Right lobe of liver (tissue), 6 donors: ENCODE data around the gene KRT26. TPM values are rescaled to one million over a fixed set of nuclear protein-coding genes. Genes with fewer than 3 reads are reported as not detected.

Experiments used
- ATAC-seq, 4 donors: fragments of 200-7000 bp; cut with Tn5 transposase; one replicate each; pipeline ENCODE4 v1.9.1; 2020; ENCODE audit warnings: mild to moderate bottlenecking in 4 of 4, moderate library complexity in 4 of 4
- DNase-seq, 3 donors: peaks; one replicate each; pipeline ENCODE4 v3.0.0-alpha.2; 2020
- H3K27ac ChIP-seq, 3 donors: fragments of 200-600 bp; one replicate each; pipeline ENCODE4 v1.8.0; 2022
- H3K27me3 ChIP-seq, 2 donors: fragments of 200-600 bp; one replicate each; pipeline ENCODE4 v1.8.0; 2022
- H3K36me3 ChIP-seq, 4 donors: fragments of 200-600 bp; sonication (generic) in 1 of 4; one replicate each; pipeline versions ENCODE4 v1.5.1 to v1.8.0; 2017 to 2022; ENCODE audit warnings: control low read depth in 1 of 4
- H3K4me1 ChIP-seq, 4 donors: fragments of 200-600 bp; sonication (generic) in 1 of 4; one replicate each; pipeline versions ENCODE4 v1.5.1 to v1.8.0; 2017 to 2022; ENCODE audit warnings: control low read depth in 1 of 4
- H3K4me3 ChIP-seq, 3 donors: fragments of 200-600 bp; one replicate each; pipeline ENCODE4 v1.8.0; 2022
- H3K9me3 ChIP-seq, 4 donors: fragments of 200-600 bp; sonication (generic) in 1 of 4; one replicate each; pipeline versions ENCODE4 v1.5.1 to v1.8.0; 2017 to 2022; ENCODE audit warnings: control low read depth in 1 of 4
- CTCF ChIP-seq, 4 donors: fragments of 200-600 bp in 3 of 4; fragments of 450-650 bp in 1 of 4; IDR thresholded peaks; one replicate each; pipeline versions ENCODE4 v1.5.1 to v1.8.0; 2016 to 2022; ENCODE audit warnings: antibody characterized with exemption in 4 of 4, mild to moderate bottlenecking in 2 of 4
- POLR2A ChIP-seq: fragments of 450-650 bp; IDR thresholded peaks from one replicate; pipeline ENCODE4 v1.6.1; 2017; ENCODE audit warnings: antibody characterized with exemption, mild to moderate bottlenecking
- WGBS: methylation state at CpG from one replicate; pipeline ENCODE4 v1.1.6; 2018; ENCODE audit warnings: low coverage, low lambda C conversion rate; ENCODE audit not compliant: insufficient coverage; ENCODE audit errors: missing lambda C conversion rate; 5-methylcytosine and 5-hydroxymethylcytosine counted together
- intact Hi-C, 2 donors: fragments of 100-400 bp; cut with DNase I; formaldehyde crosslinking; loops; one replicate each; pipeline versions ENCODE4 v1.11.2 to v1.14.1; 2022
- total RNA-seq, 6 experiments: library from RNA; depleted of rRNA in 2 of 6; stranded (reverse); fragments of >200 nt in 2 of 6; fragmentation: NEBNext Ultra II Directional in 3 of 6; extraction: Animal tissue kit (Norgen Biotek cat#: 25700) in 3 of 6; gene quantifications; one replicate each; pipeline versions ENCODE4 v1.1.0 to v1.2.4, GENCODE V29; 2016 to 2023
- donor health status: DM: no; HTN: yes; CAD: no.
- donor health status: DM: no; HTN: no; CAD: no.
- donor health status: DM: no; HTN: no; CAD: no.
- donor health status: DM: no; HTN: yes; CAD: no.
- donor health status: DM: no; HTN: yes; CAD: no.

Gene KRT26
- total RNA-seq, 6 experiments from 2014 or later = not detected

DNA sequence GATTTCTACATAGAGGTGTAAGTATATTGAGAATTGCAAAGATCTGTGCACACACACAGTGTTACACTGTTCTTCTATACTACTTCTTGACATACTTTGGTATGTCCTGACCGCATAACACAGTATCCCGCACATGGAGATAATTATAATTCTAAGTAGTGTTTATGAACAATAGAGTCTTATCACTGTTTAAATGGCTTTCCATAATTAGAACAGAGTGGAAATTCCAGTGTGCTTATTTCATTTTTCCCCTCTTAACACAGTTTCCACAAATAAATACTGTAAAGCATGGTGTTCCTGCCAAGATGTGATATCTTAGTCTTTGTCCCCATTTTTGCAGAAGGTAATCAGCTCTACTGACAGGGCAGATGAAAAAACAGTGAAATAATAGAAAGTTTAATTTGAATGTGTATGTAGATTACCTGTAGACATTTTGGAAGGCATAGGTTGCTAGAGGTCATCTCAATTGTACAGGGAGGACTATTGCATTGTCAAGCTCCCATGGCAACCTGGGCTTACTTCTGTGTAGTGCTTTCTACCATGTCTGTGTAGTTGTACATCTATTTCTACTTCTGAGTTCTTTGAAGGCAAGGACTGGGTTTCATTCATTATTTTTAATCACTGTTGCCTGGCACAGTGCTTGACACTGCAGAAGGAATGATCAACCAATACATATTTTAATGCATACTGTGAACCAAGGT, 37.9 kb upstream of the KRT26 start:
- Histone ChIP-seq H3K27ac (no peak overlapping the region), H3K9me3 (no peaks in the 10 kb centered on the region), H3K4me3 (no peak overlapping the region), H3K36me3 (no peaks in the 10 kb centered on the region), H3K4me1 (no peaks in the 10 kb centered on the region), H3K27me3 (no peaks in the 10 kb centered on the region)
- 65% methylated on average over 2 of the region's 2 CpGs for WGBS
- ATAC-seq (peak in 1 of 4 donors; percentile 35), DNase-seq (no peak)
- no peak for TF ChIP-seq CTCF (IDR thresholded peaks at IDR 0.05)
- no peak for TF ChIP-seq POLR2A
- intact Hi-C loops = loop anchor here in 1 of 2 donors (10.0 kb wide), 1 partner anchor 845 kb away; no protein-coding TSS in a partner anchor

- no peak for ATAC-seq
- Histone ChIP-seq H3K9me3 (no peaks in the 10 kb centered on the region), H3K36me3 (no peaks in the 10 kb centered on the region), H3K27me3 (no peaks in the 10 kb centered on the region), H3K4me3 (no peak overlapping the region), H3K27ac (no peak overlapping the region), H3K4me1 (peaks cover 0 to 5% (median 0%) of the 10 kb centered on the region in 4 donors)
- 60% methylated on average over 3 of the region's 3 CpGs for WGBS
- no peak for TF ChIP-seq POLR2A
- TF ChIP-seq CTCF (IDR thresholded peaks at IDR 0.05) = no peak
- no peak for DNase-seq
- intact Hi-C loops = loop anchor here in 1 of 2 donors (10.0 kb wide), 1 partner anchor 849 kb away; no protein-coding TSS in a partner anchor
These were observed 34.1 kb upstream of the KRT26 start for GRCh38 chr17:40806131-40806530.

- 11% methylated on average over 13 of the region's 13 CpGs for WGBS
- Histone ChIP-seq H3K4me3 (no peak overlapping the region), H3K36me3 (no peaks in the 10 kb centered on the region), H3K27me3 (no peaks in the 10 kb centered on the region), H3K9me3 (no peaks in the 10 kb centered on the region), H3K4me1 (peaks cover 0 to 5% (median 0%) of the 10 kb centered on the region in 4 donors), H3K27ac (no peak overlapping the region)
- TF ChIP-seq POLR2A (no peak), CTCF (IDR thresholded peaks at IDR 0.05) (peak; percentile 86 to 92 (median 89))
- ATAC-seq = peak; percentile 99 to 100 (median 100)
- peak; percentile 77 to 82 (median 82) for DNase-seq
- intact Hi-C loops = loop anchor here in 1 of 2 donors (10.0 kb wide), 1 partner anchor 851 kb away; no protein-coding TSS in a partner anchor
These were observed 31.6 kb upstream of the KRT26 start for GRCh38 chr17:40803617-40804082.

- no peaks in the 10 kb centered on the region for H3K36me3 ChIP-seq
- intact Hi-C loops = loop anchor here in 1 of 2 donors (10.0 kb wide), 1 partner anchor 854 kb away; no protein-coding TSS in a partner anchor
- H3K27me3 ChIP-seq = no peaks in the 10 kb centered on the region
- 33% methylated on average over 2 of the region's 2 CpGs for WGBS
- ATAC-seq = no peak
- H3K9me3 ChIP-seq = no peaks in the 10 kb centered on the region
- DNase-seq = no peak
- no peak for TF ChIP-seq POLR2A
- no peak for TF ChIP-seq CTCF (IDR thresholded peaks at IDR 0.05)
- no peak overlapping the region for H3K27ac ChIP-seq
- peaks cover 0 to 5% (median 0%) of the 10 kb centered on the region in 4 donors for H3K4me1 ChIP-seq
- no peak overlapping the region for H3K4me3 ChIP-seq
These were observed 29.2 kb upstream of the KRT26 start for GRCh38 chr17:40801157-40801556.
